Thoracic aorta (tissue), 2 donors: ENCODE results near the gene IER3. TPM values are rescaled to one million over a fixed set of nuclear protein-coding genes. Genes with fewer than 3 reads are reported as not detected.

Source experiments
- ATAC-seq: fragments of 150-250 bp; one replicate; pipeline ENCODE4 v1.8.0; 2017; ENCODE audit warnings: low read depth; ENCODE audit not compliant: insufficient number of reproducible peaks, low FRiP score
- DNase-seq: peaks from one replicate; pipeline ENCODE4 v3.0.0-alpha.2; 2020; ENCODE audit warnings: low spot score
- H3K27ac ChIP-seq, 2 donors: fragments of 200-600 bp; sonication (generic); 1 replicate in 1 of 2; 2 replicates in 1 of 2; pipeline ENCODE4 v1.5.1; 2016; ENCODE audit warnings: mild to moderate bottlenecking in 2 of 2, moderate library complexity in 2 of 2
- H3K27me3 ChIP-seq: fragments of 200-600 bp; sonication (generic); replicated peaks from 2 replicates; pipeline ENCODE4 v1.6.0; 2016; ENCODE audit warnings: mild to moderate bottlenecking; ENCODE audit not compliant: insufficient read depth
- H3K36me3 ChIP-seq: fragments of 200-600 bp; sonication (generic); one replicate; pipeline ENCODE4 v1.5.1; 2016
- H3K4me1 ChIP-seq, 2 donors: fragments of 200-600 bp; sonication (generic); 1 replicate in 1 of 2; 2 replicates in 1 of 2; pipeline versions ENCODE4 v1.5.1 to v1.6.0; 2016; ENCODE audit warnings: low read depth in 2 of 2, mild to moderate bottlenecking in 1 of 2; ENCODE audit not compliant: control insufficient read depth in 1 of 2
- H3K4me3 ChIP-seq: fragments of 200-600 bp; sonication (generic); 2 replicates; pipeline ENCODE4 v1.5.1; 2016; ENCODE audit warnings: mild to moderate bottlenecking
- H3K9me3 ChIP-seq: fragments of 200-600 bp; sonication (generic); 2 replicates; pipeline ENCODE4 v1.5.1; 2016
- CTCF ChIP-seq: fragments of 200-600 bp; sonication (generic); IDR thresholded peaks from one replicate; pipeline ENCODE4 v1.5.1; 2019; ENCODE audit warnings: antibody characterized with exemption
- total RNA-seq, 2 donors: library from RNA; depleted of rRNA; stranded (reverse); fragments of >200 nt; gene quantifications; one replicate each; pipeline versions ENCODE4 v1.1.0 to v1.2.3, GENCODE V29; 2016

IER3 gene
- total RNA-seq, 2 donors from 2014 or later: 43.5 to 43.8 TPM

GRCh38 chr6:30709101-30709868 lies 35.1 kb downstream of the IER3 start:
- Histone ChIP-seq H3K9me3 (no peaks in the 10 kb centered on the region), H3K27ac (no peak overlapping the region), H3K36me3 (peaks cover 63% of the 10 kb centered on the region), H3K4me3 (no peak overlapping the region), H3K27me3 (no peaks in the 10 kb centered on the region), H3K4me1 (no peaks in the 10 kb centered on the region)
- DNase-seq (no peak), ATAC-seq (no peak)
- no peak for TF ChIP-seq CTCF

DNA sequence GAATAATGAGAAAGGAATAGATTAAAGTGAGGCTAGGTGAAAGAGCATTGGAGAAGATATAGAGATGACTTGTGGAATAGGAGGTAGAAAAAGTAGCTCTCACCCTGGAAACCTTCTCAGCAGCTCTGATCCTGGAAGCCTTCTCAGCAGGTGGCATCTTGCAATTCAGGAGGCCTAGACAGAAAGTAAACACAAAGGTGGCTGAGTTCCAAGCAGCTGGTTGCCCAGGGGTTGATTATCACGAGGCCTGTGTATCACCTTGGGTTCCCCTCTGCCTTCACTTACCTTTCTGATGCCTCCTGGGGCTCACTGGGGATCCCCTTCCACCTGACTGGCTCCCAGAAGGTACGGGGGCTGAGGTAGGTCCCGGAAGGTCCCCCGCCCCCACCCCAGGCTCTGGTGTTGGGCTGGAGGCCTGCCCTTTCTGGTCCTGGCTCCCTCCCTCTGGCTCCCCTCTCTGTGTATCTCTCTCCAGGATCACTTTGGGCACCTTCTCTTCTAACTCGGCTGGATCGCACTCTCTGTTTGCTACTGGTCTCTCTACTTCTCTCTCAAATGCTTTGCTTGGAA lies 37.0 kb downstream of the IER3 start:
- H3K27ac ChIP-seq: no peak overlapping the region
- H3K27me3 ChIP-seq: no peaks in the 10 kb centered on the region
- ATAC-seq (no peak), DNase-seq (no peak)
- no peaks in the 10 kb centered on the region for H3K9me3 ChIP-seq
- H3K4me1 ChIP-seq: no peaks in the 10 kb centered on the region
- H3K4me3 ChIP-seq: no peak overlapping the region
- H3K36me3 ChIP-seq: peaks cover 45% of the 10 kb centered on the region
- TF ChIP-seq CTCF: no peak

GRCh38 chr6:30705620-30706019 lies 38.7 kb downstream of the IER3 start:
- Histone ChIP-seq H3K4me1 (no peaks in the 10 kb centered on the region), H3K27me3 (no peaks in the 10 kb centered on the region), H3K9me3 (no peaks in the 10 kb centered on the region), H3K36me3 (peaks cover 33% of the 10 kb centered on the region), H3K27ac (no peak overlapping the region), H3K4me3 (no peak overlapping the region)
- no peak for TF ChIP-seq CTCF
- ATAC-seq (no peak), DNase-seq (no peak)

GRCh38 chr6:30703821-30704220 lies 40.5 kb downstream of the IER3 start:
- no peak overlapping the region for H3K27ac ChIP-seq
- H3K4me3 ChIP-seq: no peak overlapping the region
- DNase-seq (no peak), ATAC-seq (no peak)
- peaks cover 23% of the 10 kb centered on the region for H3K36me3 ChIP-seq
- no peaks in the 10 kb centered on the region for H3K27me3 ChIP-seq
- H3K9me3 ChIP-seq: no peaks in the 10 kb centered on the region
- TF ChIP-seq CTCF: no peak
- H3K4me1 ChIP-seq: no peaks in the 10 kb centered on the region

- H3K4me3 ChIP-seq: no peak overlapping the region
- H3K4me1 ChIP-seq: no peaks in the 10 kb centered on the region
- TF ChIP-seq CTCF: no peak
- no peaks in the 10 kb centered on the region for H3K27me3 ChIP-seq
- H3K27ac ChIP-seq: no peak overlapping the region
- no peak for DNase-seq
- H3K36me3 ChIP-seq: peaks cover 19% of the 10 kb centered on the region
- no peak for ATAC-seq
- no peaks in the 10 kb centered on the region for H3K9me3 ChIP-seq
Measured at GRCh38 chr6:30703011-30703410, 41.3 kb downstream of the IER3 start.
